ENCODE results near the gene DDX56. TPM values are rescaled to one million over a fixed set of nuclear protein-coding genes. Genes with fewer than 3 reads are reported as not detected.

Gene DDX56
- total RNA-seq, 1 donor from 2014 or later = 75.6 TPM

DNA sequence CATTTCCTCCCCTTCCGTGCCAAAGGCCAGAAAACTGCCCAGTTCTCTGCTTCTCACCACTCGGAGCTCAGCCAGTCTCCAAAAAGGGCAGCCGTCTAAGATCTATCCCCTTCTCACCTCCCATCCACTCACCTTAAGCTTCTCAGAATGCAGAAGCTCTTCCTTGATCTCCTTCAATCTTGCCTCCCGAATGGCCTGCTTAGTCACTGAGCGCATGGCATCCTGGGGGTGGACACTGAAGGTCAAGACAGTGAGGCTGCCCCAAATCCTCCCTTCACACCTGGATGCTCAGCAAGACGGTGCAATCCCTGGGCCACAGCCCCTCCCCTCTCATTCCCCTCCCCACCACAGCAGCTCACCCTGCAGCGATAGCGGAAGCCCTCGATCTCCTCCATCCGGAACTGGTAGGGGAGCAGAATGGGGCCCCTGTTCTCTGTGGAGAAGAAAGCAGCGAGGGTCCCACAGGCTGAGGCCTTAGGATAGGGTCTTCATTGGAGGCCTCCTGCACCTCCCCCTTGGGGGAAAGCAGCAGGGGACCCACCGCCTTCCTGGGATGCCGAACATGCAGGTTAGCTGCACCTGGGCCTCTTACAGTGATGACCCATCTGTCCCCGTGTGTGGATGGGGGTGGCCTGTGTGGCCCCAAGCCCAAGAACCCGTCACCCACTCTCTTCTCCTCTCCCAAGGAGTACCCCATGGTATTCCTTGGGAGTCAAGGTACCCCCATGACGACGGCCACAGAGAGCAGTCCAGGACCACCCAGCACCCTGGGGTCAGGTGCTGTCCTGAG, 4.7 kb downstream of the DDX56 start:
- Mint-ChIP-seq H3K4me1 (ENCODE audit: low read depth, unreplicated experiment) (peaks cover 13% of the 10 kb centered on the region), H3K27ac (ENCODE audit: unreplicated experiment) (no peak overlapping the region), H3K9me3 (ENCODE audit: unreplicated experiment) (no peaks in the 10 kb centered on the region), H3K4me3 (ENCODE audit: unreplicated experiment) (no peak overlapping the region), H3K36me3 (ENCODE audit: low read depth, unreplicated experiment) (peaks cover 26% of the 10 kb centered on the region), H3K27me3 (ENCODE audit: low read depth, unreplicated experiment) (no peaks in the 10 kb centered on the region)
- Histone ChIP-seq H3K36me3 (ENCODE audit: insufficient read depth, low read length) (peaks cover 69% of the 10 kb centered on the region), H4K20me1 (ENCODE audit: insufficient read depth, low read length) (peaks cover 76% of the 10 kb centered on the region), H3K27ac (ENCODE audit: low read depth, low read length) (no peak overlapping the region), H3K9me3 (ENCODE audit: insufficient read depth, low read depth, low read length) (no peaks in the 10 kb centered on the region), H3K4me1 (ENCODE audit: insufficient read depth, low read length) (peaks cover 12% of the 10 kb centered on the region), H2AFZ (ENCODE audit: low read depth, low read length) (no peak overlapping the region), H3K27me3 (ENCODE audit: insufficient read depth, low read length) (no peaks in the 10 kb centered on the region), H3K9ac (ENCODE audit: low read length) (no peak overlapping the region), H3K4me2 (ENCODE audit: low read length) (no peak overlapping the region), H3K4me3 (ENCODE audit: insufficient read depth, low read depth, low read length) (no peak overlapping the region), H3K79me2 (ENCODE audit: insufficient read depth, low read length) (peaks cover 47% of the 10 kb centered on the region)
- FAIRE-seq (no peak), DNase-seq (ENCODE audit: low read depth) (no peak)
- no peak for TF ChIP-seq EZH2 (IDR thresholded peaks at IDR 0.05; ENCODE audit: insufficient read depth, low read length)
- TF ChIP-seq CTCF (IDR thresholded peaks at IDR 0.05; ENCODE audit: insufficient read depth, low read depth, low read length) = no peak

GRCh38 chr7:44567884-44568283, 5.8 kb downstream of the DDX56 start:
- H3K9ac ChIP-seq (ENCODE audit: low read length) = no peak overlapping the region
- H2AFZ ChIP-seq (ENCODE audit: low read depth, low read length) = no peak overlapping the region
- H3K9me3 ChIP-seq (ENCODE audit: insufficient read depth, low read depth, low read length) = no peaks in the 10 kb centered on the region
- no peaks in the 10 kb centered on the region for H3K9me3 Mint-ChIP-seq (ENCODE audit: unreplicated experiment)
- no peak for DNase-seq (ENCODE audit: low read depth)
- H3K27ac Mint-ChIP-seq (ENCODE audit: unreplicated experiment) = no peak overlapping the region
- H3K4me2 ChIP-seq (ENCODE audit: low read length) = no peak overlapping the region
- H3K36me3 Mint-ChIP-seq (ENCODE audit: low read depth, unreplicated experiment) = peaks cover 23% of the 10 kb centered on the region
- no peaks in the 10 kb centered on the region for H3K27me3 ChIP-seq (ENCODE audit: insufficient read depth, low read length)
- H3K4me1 Mint-ChIP-seq (ENCODE audit: low read depth, unreplicated experiment) = peaks cover 10% of the 10 kb centered on the region
- peaks cover 69% of the 10 kb centered on the region for H3K36me3 ChIP-seq (ENCODE audit: insufficient read depth, low read length)
- H3K79me2 ChIP-seq (ENCODE audit: insufficient read depth, low read length) = peaks cover 36% of the 10 kb centered on the region
- no peak for TF ChIP-seq EZH2 (IDR thresholded peaks at IDR 0.05; ENCODE audit: insufficient read depth, low read length)
- H4K20me1 ChIP-seq (ENCODE audit: insufficient read depth, low read length) = peaks cover 82% of the 10 kb centered on the region
- no peak overlapping the region for H3K27ac ChIP-seq (ENCODE audit: low read depth, low read length)
- H3K4me3 ChIP-seq (ENCODE audit: insufficient read depth, low read depth, low read length) = no peak overlapping the region
- H3K4me3 Mint-ChIP-seq (ENCODE audit: unreplicated experiment) = no peak overlapping the region
- H3K4me1 ChIP-seq (ENCODE audit: insufficient read depth, low read length) = peaks cover 6% of the 10 kb centered on the region
- no peaks in the 10 kb centered on the region for H3K27me3 Mint-ChIP-seq (ENCODE audit: low read depth, unreplicated experiment)
- FAIRE-seq = no peak

DNA sequence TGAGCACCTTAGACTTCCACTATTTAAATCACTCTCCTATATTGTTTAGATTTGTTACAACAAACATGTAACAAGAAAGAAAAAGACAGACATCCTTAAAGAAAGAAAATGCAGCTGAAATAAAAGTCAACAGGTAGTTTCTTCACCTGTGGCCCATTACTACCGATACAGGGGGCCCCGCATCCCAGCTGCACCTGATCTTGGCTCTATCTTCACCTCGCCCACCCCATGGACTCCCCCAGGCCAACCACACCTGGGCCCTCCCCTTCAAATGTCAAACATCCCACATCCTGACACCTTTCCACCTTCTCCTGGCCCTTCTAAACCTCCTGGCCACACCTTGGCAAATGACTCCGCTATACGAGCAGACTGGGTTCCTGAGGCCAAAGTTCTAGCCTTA, 7.0 kb downstream of the DDX56 start:
- Mint-ChIP-seq H3K4me3 (ENCODE audit: unreplicated experiment) (no peak overlapping the region), H3K36me3 (ENCODE audit: low read depth, unreplicated experiment) (peaks cover 20% of the 10 kb centered on the region), H3K27ac (ENCODE audit: unreplicated experiment) (no peak overlapping the region), H3K4me1 (ENCODE audit: low read depth, unreplicated experiment) (peaks cover 6% of the 10 kb centered on the region), H3K9me3 (ENCODE audit: unreplicated experiment) (no peaks in the 10 kb centered on the region), H3K27me3 (ENCODE audit: low read depth, unreplicated experiment) (no peaks in the 10 kb centered on the region)
- no peak for DNase-seq (ENCODE audit: low read depth)
- no peak overlapping the region for H3K27ac ChIP-seq (ENCODE audit: low read depth, low read length)
- no peaks in the 10 kb centered on the region for H3K9me3 ChIP-seq (ENCODE audit: insufficient read depth, low read depth, low read length)
- H3K4me3 ChIP-seq (ENCODE audit: insufficient read depth, low read depth, low read length) = no peak overlapping the region
- no peak overlapping the region for H3K4me2 ChIP-seq (ENCODE audit: low read length)
- peaks cover 24% of the 10 kb centered on the region for H3K79me2 ChIP-seq (ENCODE audit: insufficient read depth, low read length)
- H3K36me3 ChIP-seq (ENCODE audit: insufficient read depth, low read length) = peaks cover 57% of the 10 kb centered on the region
- no peak for FAIRE-seq
- H3K27me3 ChIP-seq (ENCODE audit: insufficient read depth, low read length) = no peaks in the 10 kb centered on the region
- H3K4me1 ChIP-seq (ENCODE audit: insufficient read depth, low read length) = peaks cover 4% of the 10 kb centered on the region
- peaks cover 70% of the 10 kb centered on the region for H4K20me1 ChIP-seq (ENCODE audit: insufficient read depth, low read length)
- TF ChIP-seq EZH2 (IDR thresholded peaks at IDR 0.05; ENCODE audit: insufficient read depth, low read length) (no peak), CTCF (IDR thresholded peaks at IDR 0.05; ENCODE audit: insufficient read depth, low read depth, low read length) (no peak)
- no peak overlapping the region for H2AFZ ChIP-seq (ENCODE audit: low read depth, low read length)
- no peak overlapping the region for H3K9ac ChIP-seq (ENCODE audit: low read length)
